ENCODE results near the gene KLB.

- TF ChIP-seq, protein P1, sequence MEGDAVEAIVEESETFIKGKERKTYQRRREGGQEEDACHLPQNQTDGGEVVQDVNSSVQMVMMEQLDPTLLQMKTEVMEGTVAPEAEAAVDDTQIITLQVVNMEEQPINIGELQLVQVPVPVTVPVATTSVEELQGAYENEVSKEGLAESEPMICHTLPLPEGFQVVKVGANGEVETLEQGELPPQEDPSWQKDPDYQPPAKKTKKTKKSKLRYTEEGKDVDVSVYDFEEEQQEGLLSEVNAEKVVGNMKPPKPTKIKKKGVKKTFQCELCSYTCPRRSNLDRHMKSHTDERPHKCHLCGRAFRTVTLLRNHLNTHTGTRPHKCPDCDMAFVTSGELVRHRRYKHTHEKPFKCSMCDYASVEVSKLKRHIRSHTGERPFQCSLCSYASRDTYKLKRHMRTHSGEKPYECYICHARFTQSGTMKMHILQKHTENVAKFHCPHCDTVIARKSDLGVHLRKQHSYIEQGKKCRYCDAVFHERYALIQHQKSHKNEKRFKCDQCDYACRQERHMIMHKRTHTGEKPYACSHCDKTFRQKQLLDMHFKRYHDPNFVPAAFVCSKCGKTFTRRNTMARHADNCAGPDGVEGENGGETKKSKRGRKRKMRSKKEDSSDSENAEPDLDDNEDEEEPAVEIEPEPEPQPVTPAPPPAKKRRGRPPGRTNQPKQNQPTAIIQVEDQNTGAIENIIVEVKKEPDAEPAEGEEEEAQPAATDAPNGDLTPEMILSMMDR (IDR thresholded peaks at IDR 0.05): no peak
- no peak for TF ChIP-seq POLR2A (IDR thresholded peaks at IDR 0.05)
These were observed 23.0 kb upstream of the KLB start for GRCh38 chr4:39383690-39384089.
